ENCODE data around the gene SPATA31A5. TPM values are rescaled to one million over a fixed set of nuclear protein-coding genes. Genes with fewer than 3 reads are reported as not detected.
"Not testable (repeated sequence)": the region's sequence is repeated elsewhere in the genome, so short reads cannot be mapped to it uniquely, and the experiment has no call there.

Gene SPATA31A5
- total RNA-seq (2022), result not detected in 2 replicates
- not detected for Bru-seq, nascent RNA
- BruChase-seq, experiment 1, labeled RNA remaining after a 2-hour chase, result not detected
- BruChase-seq, experiment 2, labeled RNA remaining after a 6-hour chase, result not detected
- long read RNA-seq, result 0 reads

DNA sequence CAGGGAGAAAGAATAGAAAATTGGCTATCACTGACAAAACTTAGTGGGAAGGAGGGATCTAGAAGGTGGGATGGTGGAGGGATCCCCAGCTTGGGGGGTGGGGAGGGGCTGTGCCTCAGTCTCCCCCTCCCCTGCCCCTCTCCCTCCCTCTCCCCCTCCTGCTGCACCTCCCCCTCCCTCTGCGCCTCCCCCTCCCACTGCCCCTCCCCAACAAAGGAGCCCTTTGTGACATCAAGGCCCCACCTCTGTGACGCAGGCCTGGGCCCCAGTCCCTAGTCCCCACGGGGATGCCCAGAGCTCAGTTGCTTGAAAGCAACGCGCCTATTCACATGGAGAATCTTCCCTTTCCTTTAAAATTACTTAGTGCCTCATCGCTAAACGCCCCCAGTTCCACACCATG, at the start of gene SPATA31A5:
Gene SPATA31A5, plus strand, starts transcription at position 301 of the 400 bp plus-strand sequence. Its CDS starts 29 bp downstream, at position 330.
- H3K27ac Mint-ChIP-seq (ENCODE audit: unreplicated experiment); CTCF ChIA-PET; DNase-seq; H3K4me1 Mint-ChIP-seq (ENCODE audit: low read depth, unreplicated experiment); POLR2A ChIA-PET; BruUV-seq (replicated peaks); H3K9me3 Mint-ChIP-seq (ENCODE audit: unreplicated experiment); H3K9me3 ChIP-seq; H3K4me1 ChIP-seq; H3K27me3 ChIP-seq (replicated peaks; ENCODE audit: control insufficient read depth, insufficient read depth, low read length); intact Hi-C loops (cut with micrococcal nuclease; ENCODE audit: unreplicated experiment); H3K27me3 Mint-ChIP-seq (ENCODE audit: insufficient read depth, unreplicated experiment); H3K4me3 Mint-ChIP-seq (ENCODE audit: unreplicated experiment); H3K4me3 ChIP-seq (ENCODE audit: low read depth, low read length); H3K36me3 Mint-ChIP-seq (ENCODE audit: insufficient read depth, unreplicated experiment); H3K36me3 ChIP-seq (ENCODE audit: control insufficient read depth, insufficient read depth, low read length): not testable (repeated sequence)

DNA sequence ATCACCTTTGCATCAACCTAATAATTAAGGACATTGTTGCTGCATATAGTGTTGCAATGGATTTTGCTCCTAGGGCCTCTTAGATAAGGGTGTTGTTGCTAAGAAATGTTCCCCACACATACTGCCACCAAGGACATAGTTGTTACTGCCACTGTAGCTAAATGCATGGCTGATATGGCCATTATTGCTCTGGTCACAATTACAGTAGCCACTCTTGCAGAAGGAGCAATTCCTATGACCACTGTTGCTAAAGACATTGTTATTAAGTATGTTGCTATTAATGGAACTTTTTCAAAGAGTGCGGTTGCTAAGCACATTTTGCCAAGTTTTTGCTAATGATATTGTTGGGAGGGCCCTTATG, 48.8 kb downstream of the SPATA31A5 start:
- H3K27me3 ChIP-seq (replicated peaks; ENCODE audit: control insufficient read depth, insufficient read depth, low read length); H3K4me3 Mint-ChIP-seq (ENCODE audit: unreplicated experiment); H3K4me1 Mint-ChIP-seq (ENCODE audit: low read depth, unreplicated experiment); H3K27ac Mint-ChIP-seq (ENCODE audit: unreplicated experiment); POLR2A ChIA-PET; H3K9me3 ChIP-seq; H3K36me3 Mint-ChIP-seq (ENCODE audit: insufficient read depth, unreplicated experiment); H3K4me3 ChIP-seq (ENCODE audit: low read depth, low read length); CTCF ChIA-PET; H3K36me3 ChIP-seq (ENCODE audit: control insufficient read depth, insufficient read depth, low read length); BruUV-seq (replicated peaks); H3K9me3 Mint-ChIP-seq (ENCODE audit: unreplicated experiment); H3K27me3 Mint-ChIP-seq (ENCODE audit: insufficient read depth, unreplicated experiment); DNase-seq; intact Hi-C loops (cut with micrococcal nuclease; ENCODE audit: unreplicated experiment); H3K4me1 ChIP-seq: not testable (repeated sequence)

DNA sequence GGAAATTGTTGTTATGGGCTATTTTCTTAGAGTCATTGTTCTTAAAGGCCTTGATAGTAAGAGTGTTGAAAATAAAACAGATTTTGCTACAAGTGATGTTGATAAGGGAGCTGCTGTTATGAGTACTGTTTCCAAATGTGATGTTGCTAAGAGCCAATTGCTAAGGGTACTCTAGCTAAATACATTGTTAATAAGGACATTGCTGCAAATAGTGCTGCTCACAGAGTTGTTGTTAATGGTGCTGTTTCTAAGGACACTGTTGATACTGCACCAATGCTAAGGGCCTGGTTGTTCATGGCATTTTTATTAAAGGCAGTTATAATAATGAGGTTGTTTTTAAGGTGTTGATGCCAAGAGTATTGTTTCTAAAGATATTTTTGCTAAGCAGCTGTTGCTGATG, 52.2 kb downstream of the SPATA31A5 start:
- H3K4me1 Mint-ChIP-seq (ENCODE audit: low read depth, unreplicated experiment); H3K4me3 Mint-ChIP-seq (ENCODE audit: unreplicated experiment); H3K9me3 ChIP-seq; intact Hi-C loops (cut with micrococcal nuclease; ENCODE audit: unreplicated experiment); H3K9me3 Mint-ChIP-seq (ENCODE audit: unreplicated experiment); H3K4me3 ChIP-seq (ENCODE audit: low read depth, low read length); H3K4me1 ChIP-seq; H3K27me3 Mint-ChIP-seq (ENCODE audit: insufficient read depth, unreplicated experiment); H3K36me3 ChIP-seq (ENCODE audit: control insufficient read depth, insufficient read depth, low read length); CTCF ChIA-PET; POLR2A ChIA-PET; H3K27me3 ChIP-seq (replicated peaks; ENCODE audit: control insufficient read depth, insufficient read depth, low read length); BruUV-seq (replicated peaks); H3K36me3 Mint-ChIP-seq (ENCODE audit: insufficient read depth, unreplicated experiment); H3K27ac Mint-ChIP-seq (ENCODE audit: unreplicated experiment); DNase-seq: not testable (repeated sequence)
